ENCODE results near the gene PGM5.

PGM5 gene

GRCh38 chr9:68537616-68537880 lies 181.1 kb downstream of the PGM5 start:
- H3K4me2 ChIP-seq (ENCODE audit: low read length): no peak overlapping the region
- H3K27me3 ChIP-seq (ENCODE audit: low read depth, low read length): no peaks in the 10 kb centered on the region
- TF ChIP-seq EZH2phosphoT487 (IDR thresholded peaks at IDR 0.05; ENCODE audit: low read depth): no peak
- TF ChIP-seq, protein P1, sequence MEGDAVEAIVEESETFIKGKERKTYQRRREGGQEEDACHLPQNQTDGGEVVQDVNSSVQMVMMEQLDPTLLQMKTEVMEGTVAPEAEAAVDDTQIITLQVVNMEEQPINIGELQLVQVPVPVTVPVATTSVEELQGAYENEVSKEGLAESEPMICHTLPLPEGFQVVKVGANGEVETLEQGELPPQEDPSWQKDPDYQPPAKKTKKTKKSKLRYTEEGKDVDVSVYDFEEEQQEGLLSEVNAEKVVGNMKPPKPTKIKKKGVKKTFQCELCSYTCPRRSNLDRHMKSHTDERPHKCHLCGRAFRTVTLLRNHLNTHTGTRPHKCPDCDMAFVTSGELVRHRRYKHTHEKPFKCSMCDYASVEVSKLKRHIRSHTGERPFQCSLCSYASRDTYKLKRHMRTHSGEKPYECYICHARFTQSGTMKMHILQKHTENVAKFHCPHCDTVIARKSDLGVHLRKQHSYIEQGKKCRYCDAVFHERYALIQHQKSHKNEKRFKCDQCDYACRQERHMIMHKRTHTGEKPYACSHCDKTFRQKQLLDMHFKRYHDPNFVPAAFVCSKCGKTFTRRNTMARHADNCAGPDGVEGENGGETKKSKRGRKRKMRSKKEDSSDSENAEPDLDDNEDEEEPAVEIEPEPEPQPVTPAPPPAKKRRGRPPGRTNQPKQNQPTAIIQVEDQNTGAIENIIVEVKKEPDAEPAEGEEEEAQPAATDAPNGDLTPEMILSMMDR (IDR thresholded peaks at IDR 0.05; ENCODE audit: low read depth, low read length): no peak
- H3K36me3 ChIP-seq (replicated peaks; ENCODE audit: low read depth, low read length): no peaks in the 10 kb centered on the region
- no peak overlapping the region for H2AFZ ChIP-seq (ENCODE audit: low read depth, low read length)
- H3K4me1 ChIP-seq (ENCODE audit: low read length): no peaks in the 10 kb centered on the region
- no peak overlapping the region for H3K9ac ChIP-seq (ENCODE audit: low read length)
- H3K9me3 ChIP-seq (ENCODE audit: insufficient read depth, low read length): no peaks in the 10 kb centered on the region
- no peaks in the 10 kb centered on the region for H3K79me2 ChIP-seq (ENCODE audit: low read length)
- no peaks in the 10 kb centered on the region for H4K20me1 ChIP-seq (ENCODE audit: insufficient read depth, low read length)
- H3K27ac ChIP-seq (ENCODE audit: low read length): no peak overlapping the region
- no peak overlapping the region for H3K4me3 ChIP-seq (ENCODE audit: low read length)

DNA sequence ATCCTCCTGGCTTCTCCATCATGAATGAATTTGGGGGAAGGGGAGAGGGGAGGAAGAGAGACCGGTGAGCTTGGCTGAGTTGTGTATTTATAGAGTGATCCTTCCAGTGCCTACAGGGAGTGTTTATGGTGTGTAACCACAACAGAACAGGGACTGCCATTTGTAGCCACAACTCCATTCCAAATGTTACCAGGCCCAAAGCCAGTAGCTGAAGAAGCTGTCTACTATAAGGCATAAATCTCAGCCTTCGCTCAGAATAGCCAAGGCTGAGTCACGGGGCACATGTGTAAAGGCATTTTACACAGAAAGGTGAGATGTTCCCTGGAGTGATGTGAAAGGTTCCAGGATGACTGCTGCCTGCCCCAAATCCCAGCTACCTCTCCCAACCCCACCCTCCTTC lies 181.8 kb downstream of the PGM5 start:
- no peaks in the 10 kb centered on the region for H3K36me3 ChIP-seq (replicated peaks; ENCODE audit: low read depth, low read length)
- TF ChIP-seq, protein P1 (IDR thresholded peaks at IDR 0.05; ENCODE audit: low read depth, low read length): no peak
- TF ChIP-seq EZH2phosphoT487 (IDR thresholded peaks at IDR 0.05; ENCODE audit: low read depth): no peak
- no peak overlapping the region for H3K9ac ChIP-seq (ENCODE audit: low read length)
- no peaks in the 10 kb centered on the region for H4K20me1 ChIP-seq (ENCODE audit: insufficient read depth, low read length)
- H3K4me2 ChIP-seq (ENCODE audit: low read length): no peak overlapping the region
- H3K4me1 ChIP-seq (ENCODE audit: low read length): no peaks in the 10 kb centered on the region
- no peak overlapping the region for H2AFZ ChIP-seq (ENCODE audit: low read depth, low read length)
- no peaks in the 10 kb centered on the region for H3K79me2 ChIP-seq (ENCODE audit: low read length)
- no peaks in the 10 kb centered on the region for H3K27me3 ChIP-seq (ENCODE audit: low read depth, low read length)
- H3K9me3 ChIP-seq (ENCODE audit: insufficient read depth, low read length): no peaks in the 10 kb centered on the region
- H3K4me3 ChIP-seq (ENCODE audit: low read length): no peak overlapping the region
- no peak overlapping the region for H3K27ac ChIP-seq (ENCODE audit: low read length)

- Histone ChIP-seq H3K36me3 (replicated peaks; ENCODE audit: low read depth, low read length) (no peaks in the 10 kb centered on the region), H3K9me3 (ENCODE audit: insufficient read depth, low read length) (no peaks in the 10 kb centered on the region), H3K27ac (ENCODE audit: low read length) (no peak within 1 kb of the TSS), H3K27me3 (ENCODE audit: low read depth, low read length) (no peaks in the 10 kb centered on the region), H3K79me2 (ENCODE audit: low read length) (no peaks in the 10 kb centered on the region), H2AFZ (ENCODE audit: low read depth, low read length) (no peak within 1 kb of the TSS), H3K4me3 (ENCODE audit: low read length) (no peak within 1 kb of the TSS), H3K4me1 (ENCODE audit: low read length) (peaks cover 15% of the 10 kb centered on the region), H3K9ac (ENCODE audit: low read length) (no peak within 1 kb of the TSS), H4K20me1 (ENCODE audit: insufficient read depth, low read length) (no peaks in the 10 kb centered on the region), H3K4me2 (ENCODE audit: low read length) (no peak within 1 kb of the TSS)
- TF ChIP-seq, protein P1 (IDR thresholded peaks at IDR 0.05; ENCODE audit: low read depth, low read length): no peak
- no peak for TF ChIP-seq EZH2phosphoT487 (IDR thresholded peaks at IDR 0.05; ENCODE audit: low read depth)
These were observed 184.5 kb downstream of the PGM5 start, which contains the start of gene TMEM252 for GRCh38 chr9:68540712-68541535. Gene TMEM252 (minus strand): TSS chr9:68540883. CDS start chr9:68540814, 69 bp downstream.

GRCh38 chr9:68541568-68541967 lies 185.2 kb downstream of the PGM5 start:
- Histone ChIP-seq H3K4me3 (ENCODE audit: low read length) (no peak overlapping the region), H3K79me2 (ENCODE audit: low read length) (no peaks in the 10 kb centered on the region), H3K9ac (ENCODE audit: low read length) (no peak overlapping the region), H3K27me3 (ENCODE audit: low read depth, low read length) (no peaks in the 10 kb centered on the region), H3K4me1 (ENCODE audit: low read length) (peaks cover 22% of the 10 kb centered on the region), H4K20me1 (ENCODE audit: insufficient read depth, low read length) (no peaks in the 10 kb centered on the region), H2AFZ (ENCODE audit: low read depth, low read length) (no peak overlapping the region), H3K36me3 (replicated peaks; ENCODE audit: low read depth, low read length) (no peaks in the 10 kb centered on the region), H3K9me3 (ENCODE audit: insufficient read depth, low read length) (no peaks in the 10 kb centered on the region), H3K27ac (ENCODE audit: low read length) (no peak overlapping the region), H3K4me2 (ENCODE audit: low read length) (no peak overlapping the region)
- no peak for TF ChIP-seq EZH2phosphoT487 (IDR thresholded peaks at IDR 0.05; ENCODE audit: low read depth)
- TF ChIP-seq, protein P1 (IDR thresholded peaks at IDR 0.05; ENCODE audit: low read depth, low read length): no peak

Measured in OCI-LY3 (cell line).